HG02642 (cell line): ENCODE results near the gene MLXIP.

Experiments used
- ATAC-seq: cut with Tn5 transposase; IDR thresholded peaks from one replicate; pipeline ENCODE4 v1.9.1; 2021; ENCODE audit warnings: mild to moderate bottlenecking; ENCODE audit not compliant: unreplicated experiment, poor library complexity

The MLXIP gene

DNA sequence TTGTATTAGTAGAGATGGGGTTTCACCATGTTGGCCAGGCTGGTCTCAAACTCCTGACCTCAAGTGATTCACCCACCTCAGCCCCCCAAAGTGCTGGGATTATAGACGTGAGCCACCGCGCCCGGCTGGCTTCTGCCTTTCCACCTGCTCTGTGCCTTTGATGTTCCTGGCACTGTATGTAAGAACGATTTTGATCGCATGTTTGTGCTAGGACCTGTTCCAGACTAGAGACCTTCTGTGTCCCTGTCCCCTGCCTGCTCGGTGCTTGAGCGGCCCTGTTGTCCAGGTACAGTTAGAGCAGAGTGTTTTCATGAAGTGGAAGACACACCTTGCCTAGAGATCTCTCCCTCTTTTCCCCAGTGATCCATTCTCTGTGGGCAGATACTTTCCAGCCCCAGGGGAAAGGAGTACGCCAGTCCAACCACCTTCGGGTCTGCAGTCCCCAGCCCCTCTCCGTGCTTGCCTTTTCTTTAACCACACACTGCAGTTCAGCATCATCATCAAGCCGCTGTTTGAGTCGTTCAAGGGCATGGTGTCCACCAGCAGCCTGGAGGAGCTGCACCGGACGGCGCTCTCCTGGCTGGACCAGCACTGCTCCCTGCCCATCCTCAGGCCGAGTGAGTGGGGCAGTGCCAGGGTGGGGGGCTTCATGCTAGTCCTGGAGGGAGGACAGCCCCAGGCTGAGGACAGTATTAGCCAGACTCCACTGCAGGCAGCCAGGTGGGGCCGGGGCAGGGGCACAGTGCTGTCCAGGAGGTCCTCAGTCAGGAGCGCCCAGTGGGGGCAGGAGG, 62.1 kb downstream of the MLXIP start:
- ATAC-seq, result no peak

GRCh38 chr12:122141911-122142725, 63.6 kb downstream of the MLXIP start:
- no peak for ATAC-seq

DNA sequence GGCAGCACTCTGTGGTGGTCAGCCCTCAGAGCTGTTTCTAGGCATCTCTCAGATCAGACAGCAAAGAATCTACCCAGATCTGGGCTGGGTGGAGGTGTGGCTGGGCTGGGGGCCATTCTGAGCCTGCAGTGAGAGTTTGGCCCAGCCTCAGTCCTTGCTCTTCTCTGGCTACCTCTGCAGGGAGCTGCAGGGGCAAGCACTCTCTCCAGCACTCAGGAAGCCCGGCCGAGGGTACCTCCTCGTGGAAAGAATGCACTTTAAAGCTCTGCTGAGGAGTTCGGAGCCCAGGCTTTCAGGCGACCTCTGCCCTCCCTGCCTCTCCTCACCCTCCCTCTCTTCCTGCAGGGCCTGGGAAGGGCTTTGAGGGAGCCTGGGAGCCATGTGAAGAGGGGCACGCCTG, 64.3 kb downstream of the MLXIP start:
- ATAC-seq, result no peak

DNA sequence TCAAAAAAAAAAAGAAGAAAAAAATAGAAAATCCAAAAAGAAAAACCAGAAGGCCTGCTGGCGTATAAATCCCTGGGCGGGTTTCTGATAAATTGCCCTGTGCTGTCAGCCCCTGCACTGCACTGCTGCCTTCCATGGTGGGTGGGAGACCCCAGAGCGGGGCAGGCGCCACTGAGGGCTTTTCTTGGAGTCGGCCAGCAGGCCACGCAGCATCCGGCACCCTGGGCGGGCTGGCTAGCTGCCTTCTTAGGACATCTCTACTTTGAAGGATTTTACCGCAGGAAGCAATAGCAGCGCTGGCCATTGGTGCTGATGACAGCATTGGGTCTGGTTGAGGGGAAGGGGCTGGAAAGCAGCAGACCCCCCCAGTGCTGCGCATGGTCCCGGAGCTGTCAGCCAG, 66.3 kb downstream of the MLXIP start:
- no peak for ATAC-seq

DNA sequence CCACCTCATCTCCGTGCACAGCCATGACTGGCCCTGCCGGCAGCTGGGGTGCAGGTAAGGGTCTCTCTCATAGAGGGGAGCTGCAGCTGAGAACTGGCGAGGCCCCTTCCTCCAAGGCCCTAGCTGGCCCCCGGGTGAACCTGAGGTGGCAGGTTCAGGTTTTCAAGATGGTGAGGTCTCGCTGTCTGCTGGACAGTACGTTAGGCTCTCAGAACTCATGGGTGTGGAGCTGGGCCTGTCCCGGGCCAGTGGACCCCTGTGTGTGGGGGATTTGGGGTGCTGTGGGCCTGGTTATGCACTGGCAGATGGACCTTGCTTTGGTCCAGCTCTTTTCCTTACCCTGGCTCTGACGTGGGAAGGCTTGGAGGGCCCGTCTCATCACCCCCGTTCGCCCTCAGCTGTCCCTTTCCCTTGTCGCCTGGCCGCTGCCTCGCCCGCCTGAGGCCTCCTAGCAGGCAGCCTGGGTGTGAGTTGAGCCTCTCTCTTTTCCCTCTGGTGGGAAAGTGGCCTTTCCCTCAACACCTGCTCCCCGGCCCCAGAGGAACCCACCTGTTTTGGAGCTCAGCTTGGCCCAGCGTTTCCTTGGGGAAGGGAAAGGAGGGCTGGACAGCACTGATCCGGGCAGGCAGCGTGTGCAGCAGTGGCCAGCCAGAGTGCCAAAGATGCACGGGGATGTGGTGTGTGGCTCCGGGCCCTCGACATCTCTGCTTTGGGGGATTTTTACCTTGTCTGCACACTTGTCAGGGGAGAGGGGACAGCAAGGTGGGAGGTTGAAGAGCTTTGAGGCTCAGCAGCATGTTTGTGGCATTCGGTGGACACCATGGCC, 67.2 kb downstream of the MLXIP start:
- ATAC-seq, result no peak

GRCh38 chr12:122147514-122148290, 69.1 kb downstream of the MLXIP start:
- ATAC-seq, result no peak

GRCh38 chr12:122148657-122149056, 70.1 kb downstream of the MLXIP start:
- no peak for ATAC-seq

- no peak for ATAC-seq
Measured at GRCh38 chr12:122150127-122150681, 71.6 kb downstream of the MLXIP start.

- no peak for ATAC-seq
Measured at GRCh38 chr12:122152754-122153153, 74.2 kb downstream of the MLXIP start.

DNA sequence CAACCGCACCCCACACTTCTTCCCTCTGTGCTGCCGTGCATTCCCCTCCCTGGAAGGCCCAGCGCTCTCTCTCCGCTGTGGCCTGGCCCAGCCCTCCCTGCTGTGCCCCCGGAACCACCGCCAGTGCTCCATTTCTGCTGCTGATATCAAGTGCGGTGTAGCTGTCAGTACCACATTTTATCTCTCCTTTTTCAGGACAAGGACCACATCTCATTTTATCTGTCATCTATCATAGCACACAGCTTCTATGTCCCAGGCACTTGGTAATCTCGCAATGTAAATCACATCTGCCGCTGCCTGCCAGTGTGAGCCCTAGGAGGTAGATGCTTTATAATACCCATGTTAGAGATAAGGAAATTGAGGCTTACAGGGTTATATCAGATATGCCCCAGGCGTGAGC, 77.1 kb downstream of the MLXIP start:
- no peak for ATAC-seq

- no peak for ATAC-seq
Measured at GRCh38 chr12:122158700-122159285, 80.2 kb downstream of the MLXIP start.

DNA sequence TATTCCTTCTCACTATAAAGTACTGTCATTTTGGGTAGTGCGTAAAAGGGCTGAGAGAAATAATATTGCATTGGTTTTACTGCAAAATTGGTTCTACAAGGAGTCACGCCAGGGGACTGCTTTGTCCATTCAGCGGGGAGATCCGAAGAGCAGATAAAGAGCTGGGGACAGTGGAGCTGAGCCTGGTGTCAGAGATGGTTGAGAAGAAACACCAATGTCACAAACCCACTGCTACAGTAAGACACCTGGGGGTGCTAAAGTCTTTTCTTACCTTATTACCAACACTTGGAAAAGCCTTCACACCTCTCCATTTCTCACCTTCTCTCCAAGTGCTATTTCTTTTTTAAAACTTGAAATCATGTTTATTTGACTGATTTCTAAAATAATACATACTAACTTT, 81.3 kb downstream of the MLXIP start:
- ATAC-seq, result no peak

DNA sequence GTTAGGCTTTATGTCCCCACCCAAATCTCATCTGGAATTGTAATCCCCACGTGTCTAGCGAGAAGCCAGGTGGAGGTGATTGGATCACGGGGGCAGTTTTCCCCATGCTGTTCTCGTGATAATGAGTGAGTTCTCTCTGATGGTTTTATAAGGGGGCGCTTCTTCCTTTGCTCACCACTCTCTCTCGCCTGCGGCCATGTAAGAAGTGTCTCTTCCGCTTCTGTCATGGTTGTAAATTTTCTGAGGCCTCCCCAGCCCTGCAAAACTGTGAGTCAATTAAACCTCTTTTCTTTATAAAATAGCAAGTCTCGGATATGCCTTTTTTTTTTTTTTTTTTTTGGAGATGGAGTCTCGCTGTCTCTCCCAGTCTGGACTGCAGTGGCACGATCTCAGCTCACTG, 82.2 kb downstream of the MLXIP start:
- no peak for ATAC-seq

DNA sequence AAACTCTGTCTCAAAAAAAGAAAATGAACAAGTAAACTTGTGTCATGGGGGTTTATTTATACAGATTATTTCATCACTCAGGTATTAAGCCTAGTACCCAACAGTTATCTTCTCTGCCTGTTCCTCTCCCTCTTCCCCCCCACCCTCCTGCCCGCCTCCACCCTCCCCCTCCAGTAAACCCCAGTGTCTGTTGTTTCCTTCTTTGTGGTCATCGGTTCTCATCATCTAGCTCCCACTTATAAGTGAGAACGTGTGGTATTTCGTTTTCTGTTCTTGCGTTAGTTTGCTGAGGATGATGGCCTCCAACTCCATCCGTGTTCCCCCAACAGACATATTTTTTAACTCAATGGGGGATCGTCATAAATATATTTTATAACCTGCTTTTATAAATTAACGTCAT, 83.1 kb downstream of the MLXIP start:
- no peak for ATAC-seq

GRCh38 chr12:122162976-122163375, 84.4 kb downstream of the MLXIP start:
- no peak for ATAC-seq

DNA sequence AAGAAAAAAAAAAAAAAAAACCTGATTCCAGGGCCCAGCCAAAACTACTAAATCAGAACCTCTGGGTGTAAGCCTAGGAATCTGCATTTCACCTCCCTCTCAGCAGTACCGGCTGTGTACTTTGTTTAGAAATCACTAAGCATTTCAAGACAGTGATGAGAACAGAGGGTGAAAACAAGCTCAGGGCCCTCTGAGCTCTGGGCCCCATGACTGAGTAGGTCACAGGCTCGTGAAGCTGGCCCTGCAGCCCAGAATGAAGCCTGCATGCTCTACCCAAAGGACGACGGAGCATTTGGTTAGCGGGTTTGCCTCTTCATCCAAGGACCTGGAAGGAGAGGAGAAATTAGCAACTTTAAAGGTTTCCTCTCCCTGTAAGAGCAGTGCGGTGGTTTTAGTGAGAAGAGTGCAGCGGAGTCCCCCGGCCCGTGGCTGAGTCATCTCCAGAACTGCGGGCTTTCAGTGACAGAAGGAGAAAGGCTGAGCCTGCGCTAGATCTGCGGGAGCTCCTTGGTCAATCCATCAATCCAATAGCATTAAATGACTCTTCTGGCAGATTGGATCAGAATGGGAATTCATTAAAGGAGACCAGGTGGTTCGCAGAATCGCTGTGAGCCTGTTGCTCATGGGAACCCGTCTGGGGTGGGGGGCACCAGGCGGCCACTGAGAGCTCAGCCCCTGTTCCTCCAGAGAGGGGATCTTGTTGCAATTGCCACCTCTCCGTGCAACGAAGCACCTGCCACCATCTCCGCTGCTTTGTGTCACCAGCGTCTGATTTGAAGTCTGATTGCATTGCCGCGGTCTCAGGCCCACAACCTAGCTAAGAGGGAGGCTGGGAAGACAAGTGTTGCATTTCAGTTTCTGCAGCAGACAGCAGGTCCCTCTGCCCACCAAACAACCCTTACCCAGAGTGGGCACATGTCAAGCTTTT, 88.1 kb downstream of the MLXIP start:
- no peak for ATAC-seq

GRCh38 chr12:122167356-122167925, 88.9 kb downstream of the MLXIP start:
- ATAC-seq, result no peak

DNA sequence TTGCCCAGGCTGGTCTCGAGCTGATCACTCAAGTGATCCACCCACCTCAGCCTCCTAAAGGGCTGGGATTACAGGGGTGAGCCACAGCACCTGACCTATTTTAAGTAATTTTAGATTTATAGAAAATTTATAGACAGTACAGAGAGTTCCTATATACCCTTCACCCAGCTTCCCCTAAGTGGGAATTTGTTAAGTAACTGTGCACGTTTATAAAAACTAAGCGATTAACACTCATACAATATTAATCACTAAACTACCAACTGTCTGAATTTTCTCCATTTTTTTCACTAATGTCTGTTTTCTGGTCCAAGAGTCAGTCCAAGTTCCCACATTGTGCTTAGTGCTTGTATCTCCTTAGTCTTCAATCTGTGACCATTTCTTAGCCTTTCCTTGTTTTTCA, 89.9 kb downstream of the MLXIP start:
- no peak for ATAC-seq
